Kasumi-1 (cell line): ENCODE measurements around the gene NFE2L1.
"Not testable (repeated sequence)": the region's sequence is repeated elsewhere in the genome, so short reads cannot be mapped to it uniquely, and the experiment has no call there.

ENCODE experiments used
- DNase-seq, 2 experiments: peaks; one replicate each; lab custom pipeline; 2025; lab: John Stamatoyannopoulos, UW

The NFE2L1 gene

GRCh38 chr17:48023400-48024148 is 24.6 kb upstream of the NFE2L1 start:
- peak; percentile 48 to 52 for DNase-seq

- DNase-seq: peak in 1 of 2 experiments; percentile 77
Measured at GRCh38 chr17:48024149-48025039, 23.8 kb upstream of the NFE2L1 start.

GRCh38 chr17:48025040-48025903 is 22.9 kb upstream of the NFE2L1 start:
- peak; percentile 98 for DNase-seq

GRCh38 chr17:48025904-48026501 is 22.2 kb upstream of the NFE2L1 start:
- no peak for DNase-seq

GRCh38 chr17:48026502-48027321 is 21.4 kb upstream of the NFE2L1 start:
- peak; percentile 87 to 90 for DNase-seq

- no peak for DNase-seq
Measured at GRCh38 chr17:48027322-48027981, 20.7 kb upstream of the NFE2L1 start.

GRCh38 chr17:48028736-48029135 is 19.4 kb upstream of the NFE2L1 start:
- no peak for DNase-seq

- no peak for DNase-seq
Measured at GRCh38 chr17:48030531-48030930, 17.6 kb upstream of the NFE2L1 start.

GRCh38 chr17:48031966-48032365 is 16.2 kb upstream of the NFE2L1 start:
- DNase-seq: no peak

- not testable (repeated sequence) for DNase-seq
Measured at GRCh38 chr17:48034734-48035133, 13.4 kb upstream of the NFE2L1 start.

- no peak for DNase-seq
Measured at GRCh38 chr17:48036693-48037035, 11.5 kb upstream of the NFE2L1 start.

GRCh38 chr17:48037036-48037837 is 10.9 kb upstream of the NFE2L1 start, which contains the start of gene COPZ2:
Gene COPZ2 (minus strand): TSS chr17:48037797. CDS start chr17:48037777, 20 bp downstream.
- DNase-seq: peak; percentile 33 to 39

- DNase-seq: peak in 1 of 2 experiments; percentile 26
Measured at GRCh38 chr17:48037838-48038323, 10.3 kb upstream of the NFE2L1 start.

- DNase-seq: no peak
Measured at GRCh38 chr17:48038687-48039086, 9.5 kb upstream of the NFE2L1 start.

GRCh38 chr17:48043176-48043575 is 5.0 kb upstream of the NFE2L1 start:
- no peak for DNase-seq

GRCh38 chr17:48044851-48045250 is 3.3 kb upstream of the NFE2L1 start:
- no peak for DNase-seq

- DNase-seq: no peak
Measured at GRCh38 chr17:48045316-48046001, 2.7 kb upstream of the NFE2L1 start.

GRCh38 chr17:48046296-48046695 is 1.9 kb upstream of the NFE2L1 start:
- DNase-seq: no peak
